ENCODE measurements around the gene CLEC2A. TPM values are rescaled to one million over a fixed set of nuclear protein-coding genes. Genes with fewer than 3 reads are reported as not detected.

Gene CLEC2A
- total and polyA plus RNA-seq, 9 of the 15 experiments (the other 6 are each of a cell fraction or from before 2014, with no cell fraction given), result not detected

- in situ Hi-C loops (cut with MboI) (no loop called here), intact Hi-C loops (cut with micrococcal nuclease) (no loop called here)
- Histone ChIP-seq H3K27ac (ENCODE audit: extremely low read depth, low read depth, low read length) (no peak overlapping the region), H3K9me3 (replicated peaks; ENCODE audit: control insufficient read depth, insufficient read depth, low read depth, low read length) (no peaks in the 10 kb centered on the region), H3K79me2 (ENCODE audit: control insufficient read depth, insufficient read depth, low read length) (no peaks in the 10 kb centered on the region), H3K36me3 (ENCODE audit: control insufficient read depth, insufficient read depth, low read length) (no peaks in the 10 kb centered on the region), H3K27me3 (ENCODE audit: control insufficient read depth in 2 of 2, insufficient read depth in 2 of 2, low read length in 2 of 2) (peaks cover 3 to 11% of the 10 kb centered on the region in 2 experiments), H3K9ac (ENCODE audit: insufficient read depth in 1 of 2, low read depth in 2 of 2, low read length in 2 of 2) (0 out of 4 replicates have a peak overlapping the region, but pooled peaks of 1 of the 2 experiments have one; percentile 26), H3K4me1 (replicated peaks in 1 of 2; ENCODE audit: control insufficient read depth in 2 of 2, insufficient read depth in 2 of 2, low read length in 2 of 2) (peaks cover 0 to 4% of the 10 kb centered on the region in 2 experiments; a peak in 2 of 5 replicates), H4K20me1 (replicated peaks; ENCODE audit: control insufficient read depth, insufficient read depth, low read length) (no peaks in the 10 kb centered on the region), H2AFZ (ENCODE audit: low read depth, low read length) (no peak overlapping the region), H3K4me2 (ENCODE audit: insufficient read depth, low read length) (0 out of 2 replicates have a peak overlapping the region, but pooled peaks have one; percentile 3), H3K4me3 (no peak overlapping the region), H3K9me1 (ENCODE audit: control insufficient read depth, insufficient read depth, low read length) (no peaks in the 10 kb centered on the region)
- no TSS peak for BruUV-seq (replicated peaks)
- no peak for ATAC-seq
- no peak for DNase-seq (ENCODE audit: extremely low read depth in 1 of 4, low spot score in 3 of 4)
- ChIA-PET CTCF (ENCODE audit: low intra/inter-chr PET ratio) (no interaction called here), POLR2A (no interaction called here)
- 0% methylated on average over 19 of the region's 19 CpGs for WGBS (ENCODE audit: insufficient coverage, low coverage, missing lambda C conversion rate)
- TF ChIP-seq TARDBP (IDR thresholded peaks at IDR 0.05) (no peak), POLR3A (IDR thresholded peaks at IDR 0.05; ENCODE audit: borderline replicate concordance, extremely low read depth, insufficient read depth, insufficient read length) (no peak), TEAD2 (tag; IDR thresholded peaks at IDR 0.05) (no peak), MTA2 (IDR thresholded peaks at IDR 0.05; ENCODE audit: low read depth) (no peak), DLX4 (CRISPR knock-in tag; IDR thresholded peaks at IDR 0.05) (no peak), L3MBTL2 (IDR thresholded peaks at IDR 0.05) (no peak), XRCC4 (IDR thresholded peaks at IDR 0.05; ENCODE audit: extremely low read depth, insufficient read depth, insufficient read length) (no peak), EP300 (IDR thresholded peaks at IDR 0.05; ENCODE audit: low read length) (no peak), CBX1 (IDR thresholded peaks at IDR 0.05; ENCODE audit: low read depth) (no peak), HDAC3 (IDR thresholded peaks at IDR 0.05; ENCODE audit: borderline replicate concordance, partially characterized antibody) (no peak)
- TF ChIP-seq, protein P1, sequence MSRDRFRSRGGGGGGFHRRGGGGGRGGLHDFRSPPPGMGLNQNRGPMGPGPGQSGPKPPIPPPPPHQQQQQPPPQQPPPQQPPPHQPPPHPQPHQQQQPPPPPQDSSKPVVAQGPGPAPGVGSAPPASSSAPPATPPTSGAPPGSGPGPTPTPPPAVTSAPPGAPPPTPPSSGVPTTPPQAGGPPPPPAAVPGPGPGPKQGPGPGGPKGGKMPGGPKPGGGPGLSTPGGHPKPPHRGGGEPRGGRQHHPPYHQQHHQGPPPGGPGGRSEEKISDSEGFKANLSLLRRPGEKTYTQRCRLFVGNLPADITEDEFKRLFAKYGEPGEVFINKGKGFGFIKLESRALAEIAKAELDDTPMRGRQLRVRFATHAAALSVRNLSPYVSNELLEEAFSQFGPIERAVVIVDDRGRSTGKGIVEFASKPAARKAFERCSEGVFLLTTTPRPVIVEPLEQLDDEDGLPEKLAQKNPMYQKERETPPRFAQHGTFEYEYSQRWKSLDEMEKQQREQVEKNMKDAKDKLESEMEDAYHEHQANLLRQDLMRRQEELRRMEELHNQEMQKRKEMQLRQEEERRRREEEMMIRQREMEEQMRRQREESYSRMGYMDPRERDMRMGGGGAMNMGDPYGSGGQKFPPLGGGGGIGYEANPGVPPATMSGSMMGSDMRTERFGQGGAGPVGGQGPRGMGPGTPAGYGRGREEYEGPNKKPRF (IDR thresholded peaks at IDR 0.05; ENCODE audit: low read depth, low read length), result no peak
- FAIRE-seq, result no peak
Measured at GRCh38 chr12:9943240-9943639, 11.1 kb upstream of the CLEC2A start.
